Retinal pigment epithelial cell (primary cell): ENCODE results near the gene CEBPG.

Experiments
- DNase-seq: peaks from one replicate; pipeline ENCODE4 v3.0.0-alpha.2; 2010; ENCODE audit warnings: low read depth
- H3K4me3 ChIP-seq: 2 replicates; pipeline ENCODE4 v1.5.1; 2011; ENCODE audit warnings: mild to moderate bottlenecking, low read length, control low read depth, moderate library complexity
- CTCF ChIP-seq: conservative IDR thresholded peaks from 2 replicates; pipeline ENCODE4 v1.5.1; 2011; ENCODE audit warnings: low read depth, low read length, control low read depth, inconsistent platforms

CEBPG gene

GRCh38 chr19:33365691-33366090 is 7.8 kb upstream of the CEBPG start:
- no peak for TF ChIP-seq CTCF

GRCh38 chr19:33366127-33366526 is 7.4 kb upstream of the CEBPG start:
- DNase-seq = no peak
- H3K4me3 ChIP-seq = no peak overlapping the region
- TF ChIP-seq CTCF = no peak

More at GRCh38 chr19:33365691-33366090, 7.8 kb upstream of the CEBPG start:
- no peak for DNase-seq
- no peak overlapping the region for H3K4me3 ChIP-seq

GRCh38 chr19:33366897-33367296 is 6.6 kb upstream of the CEBPG start:
- DNase-seq = no peak
- H3K4me3 ChIP-seq = no peak overlapping the region
- no peak for TF ChIP-seq CTCF

GRCh38 chr19:33368074-33368864 is 5.2 kb upstream of the CEBPG start:
- no peak for TF ChIP-seq CTCF
- no peak overlapping the region for H3K4me3 ChIP-seq
- no peak for DNase-seq

GRCh38 chr19:33370783-33371182 is 2.7 kb upstream of the CEBPG start:
- no peak for TF ChIP-seq CTCF
- DNase-seq = no peak
- H3K4me3 ChIP-seq = no peak overlapping the region

- TF ChIP-seq CTCF = peak; percentile 12
- peak overlapping the region; percentile 74 for H3K4me3 ChIP-seq
- no peak for DNase-seq
Observed at GRCh38 chr19:33374236-33374714, 766 bp downstream of the CEBPG start.
